ENCODE measurements around the gene RFT1. TPM values are rescaled to one million over a fixed set of nuclear protein-coding genes. Genes with fewer than 3 reads are reported as not detected.

Gene RFT1
- total RNA-seq, 4 donors from 2014 or later = 9.0 to 19.8 (median 10.8) TPM

DNA sequence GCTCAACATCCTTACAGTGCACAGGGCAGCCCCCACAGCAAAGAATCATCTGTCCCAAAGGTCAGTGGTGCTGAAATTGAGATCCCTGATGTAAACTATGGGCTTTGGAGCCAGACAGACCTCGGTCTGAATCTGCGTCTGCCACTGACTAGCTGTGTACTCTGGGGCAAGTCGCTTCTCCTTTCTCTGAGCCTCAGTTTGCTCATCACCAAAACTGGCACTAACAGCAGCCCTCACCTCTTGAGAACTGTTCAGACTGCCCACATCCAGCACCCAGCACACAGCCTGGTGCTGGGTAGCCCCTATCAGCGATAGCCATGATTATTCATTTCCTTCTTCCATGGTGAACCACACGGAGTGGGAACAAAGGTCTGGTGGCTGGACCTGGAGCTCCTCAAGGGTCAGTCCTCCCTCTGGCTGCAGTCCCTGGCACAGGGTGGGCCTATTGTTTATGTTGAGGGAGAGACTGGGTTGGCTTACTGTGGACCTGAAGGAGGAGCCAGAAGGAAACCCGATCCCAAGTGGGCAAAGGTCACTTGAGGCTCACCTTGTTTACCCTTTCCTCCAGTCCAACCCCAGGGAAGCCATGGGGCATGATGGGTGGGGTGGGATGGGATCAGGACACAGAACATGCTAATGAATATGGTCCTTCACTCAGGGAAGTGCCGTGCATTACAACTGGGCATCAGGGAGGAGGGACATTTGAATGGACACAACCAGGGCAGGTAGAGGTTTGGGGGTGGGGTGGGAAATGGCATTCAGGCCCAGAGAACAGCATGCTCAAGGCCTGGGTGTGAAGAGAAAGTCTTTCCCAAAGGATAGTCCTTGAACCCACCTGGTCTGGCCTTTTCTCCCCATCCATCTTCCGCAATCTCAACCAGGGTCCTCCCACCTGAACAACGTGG is 29.2 kb upstream of the RFT1 start:
- TF ChIP-seq, protein P1, sequence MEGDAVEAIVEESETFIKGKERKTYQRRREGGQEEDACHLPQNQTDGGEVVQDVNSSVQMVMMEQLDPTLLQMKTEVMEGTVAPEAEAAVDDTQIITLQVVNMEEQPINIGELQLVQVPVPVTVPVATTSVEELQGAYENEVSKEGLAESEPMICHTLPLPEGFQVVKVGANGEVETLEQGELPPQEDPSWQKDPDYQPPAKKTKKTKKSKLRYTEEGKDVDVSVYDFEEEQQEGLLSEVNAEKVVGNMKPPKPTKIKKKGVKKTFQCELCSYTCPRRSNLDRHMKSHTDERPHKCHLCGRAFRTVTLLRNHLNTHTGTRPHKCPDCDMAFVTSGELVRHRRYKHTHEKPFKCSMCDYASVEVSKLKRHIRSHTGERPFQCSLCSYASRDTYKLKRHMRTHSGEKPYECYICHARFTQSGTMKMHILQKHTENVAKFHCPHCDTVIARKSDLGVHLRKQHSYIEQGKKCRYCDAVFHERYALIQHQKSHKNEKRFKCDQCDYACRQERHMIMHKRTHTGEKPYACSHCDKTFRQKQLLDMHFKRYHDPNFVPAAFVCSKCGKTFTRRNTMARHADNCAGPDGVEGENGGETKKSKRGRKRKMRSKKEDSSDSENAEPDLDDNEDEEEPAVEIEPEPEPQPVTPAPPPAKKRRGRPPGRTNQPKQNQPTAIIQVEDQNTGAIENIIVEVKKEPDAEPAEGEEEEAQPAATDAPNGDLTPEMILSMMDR (IDR thresholded peaks at IDR 0.05) = peak in 3 of 6 experiments; percentile 27 to 56 (median 36)
- TF ChIP-seq POLR2A (IDR thresholded peaks at IDR 0.05) = peak in 1 of 2 donors; percentile 57
- Histone ChIP-seq H3K27ac (peak overlapping the region in 3 of 4 donors; percentile 96 to 98 (median 96)), H3K4me3 (peak overlapping the region in 2 of 4 donors; percentile 26 to 77), H3K9me3 (no peaks in the 10 kb centered on the region), H3K36me3 (no peaks in the 10 kb centered on the region), H3K27me3 (no peaks in the 10 kb centered on the region), H3K4me1 (peaks cover 6 to 55% (median 17%) of the 10 kb centered on the region in 4 donors)
- peak in 2 of 3 donors; percentile 89 to 93 for DNase-seq

GRCh38 chr3:53158765-53159155 is 28.5 kb upstream of the RFT1 start:
- Histone ChIP-seq H3K9me3 (no peaks in the 10 kb centered on the region), H3K27me3 (no peaks in the 10 kb centered on the region), H3K36me3 (no peaks in the 10 kb centered on the region), H3K27ac (peak overlapping the region in 3 of 4 donors; percentile 96 to 98 (median 96)), H3K4me1 (peaks cover 6 to 56% (median 17%) of the 10 kb centered on the region in 4 donors), H3K4me3 (no peak overlapping the region)
- TF ChIP-seq, protein P1 (IDR thresholded peaks at IDR 0.05) = no peak
- TF ChIP-seq POLR2A (IDR thresholded peaks at IDR 0.05) = no peak
- no peak for DNase-seq

DNA sequence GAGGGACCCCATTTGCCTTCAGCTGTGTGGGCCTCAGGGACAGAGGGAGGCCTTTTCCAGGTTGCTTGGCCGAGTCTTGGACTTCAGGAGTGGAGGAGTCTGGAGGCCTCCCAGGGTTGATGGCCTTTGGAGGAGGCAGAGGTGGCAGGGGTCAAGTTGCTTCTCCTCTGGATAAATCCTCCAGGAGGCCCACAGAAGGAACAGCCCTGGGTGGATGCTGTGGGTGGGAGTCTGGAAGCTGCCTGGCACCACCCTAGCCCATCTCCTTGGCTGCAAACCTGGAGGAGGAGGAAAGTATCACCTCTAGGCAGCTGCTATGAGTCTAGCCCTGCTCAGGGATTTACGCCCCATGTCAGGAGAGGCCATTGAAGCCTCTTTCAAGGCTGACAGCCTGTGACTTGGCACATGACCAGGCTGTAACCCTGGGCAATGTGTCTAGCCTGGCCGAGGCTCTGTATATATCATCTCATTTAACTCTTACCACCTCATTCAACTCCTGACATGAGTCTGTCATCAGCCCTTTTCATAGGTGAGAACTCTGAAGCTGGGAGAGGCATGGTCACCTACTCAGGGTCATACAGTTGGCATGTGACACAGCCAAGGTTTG is 27.8 kb upstream of the RFT1 start:
- Histone ChIP-seq H3K9me3 (no peaks in the 10 kb centered on the region), H3K36me3 (no peaks in the 10 kb centered on the region), H3K27ac (peak overlapping the region in 3 of 4 donors; percentile 96 to 98 (median 96)), H3K4me1 (peaks cover 6 to 56% (median 17%) of the 10 kb centered on the region in 4 donors), H3K4me3 (no peak overlapping the region), H3K27me3 (no peaks in the 10 kb centered on the region)
- no peak for TF ChIP-seq POLR2A (IDR thresholded peaks at IDR 0.05)
- TF ChIP-seq, protein P1 (IDR thresholded peaks at IDR 0.05) = no peak
- no peak for DNase-seq

DNA sequence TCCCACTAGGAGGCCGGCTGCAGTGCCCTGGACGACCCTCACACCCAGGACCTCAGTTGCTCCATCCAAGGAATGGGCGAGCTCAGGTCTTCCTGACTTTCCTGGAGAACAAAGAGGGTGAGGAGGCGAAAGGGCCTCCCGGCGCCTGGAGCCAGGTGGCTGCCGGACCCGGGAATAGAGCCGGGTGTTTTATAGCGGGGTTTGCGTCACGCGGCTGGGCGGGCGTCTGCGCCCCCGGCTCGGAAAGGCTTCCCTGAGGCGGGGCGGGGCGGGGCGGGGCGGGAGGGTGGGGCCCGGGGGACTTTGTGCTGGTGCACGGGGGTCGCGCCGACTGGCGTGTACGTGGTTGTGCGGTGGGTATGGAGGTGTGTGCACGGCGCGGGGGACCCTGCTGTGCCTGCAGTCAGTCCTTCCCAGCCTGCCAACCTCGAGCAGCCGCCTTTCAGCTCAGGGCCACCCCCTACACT is 26.2 kb upstream of the RFT1 start:
- peak overlapping the region in 2 of 4 donors; percentile 12 to 21 for H3K4me3 ChIP-seq
- H3K36me3 ChIP-seq = no peaks in the 10 kb centered on the region
- DNase-seq = peak in 2 of 3 donors; percentile 73 to 86
- H3K4me1 ChIP-seq = peaks cover 6 to 69% (median 20%) of the 10 kb centered on the region in 4 donors
- peak overlapping the region in 3 of 4 donors; percentile 32 to 98 (median 96) for H3K27ac ChIP-seq
- peak; percentile 67 to 70 for TF ChIP-seq POLR2A (IDR thresholded peaks at IDR 0.05)
- TF ChIP-seq, protein P1 (IDR thresholded peaks at IDR 0.05) = no peak
- no peaks in the 10 kb centered on the region for H3K27me3 ChIP-seq
- no peaks in the 10 kb centered on the region for H3K9me3 ChIP-seq

GRCh38 chr3:53155760-53156159 is 25.5 kb upstream of the RFT1 start:
- Histone ChIP-seq H3K36me3 (no peaks in the 10 kb centered on the region), H3K4me1 (peaks cover 6 to 75% (median 20%) of the 10 kb centered on the region in 4 donors), H3K27me3 (no peaks in the 10 kb centered on the region), H3K9me3 (no peaks in the 10 kb centered on the region), H3K27ac (peak overlapping the region in 3 of 4 donors; percentile 12 to 98 (median 96)), H3K4me3 (peak overlapping the region in 1 of 4 donors; percentile 27)
- DNase-seq = peak in 2 of 3 donors; percentile 78 to 82
- TF ChIP-seq, protein P1 (IDR thresholded peaks at IDR 0.05) = peak in 1 of 6 experiments; percentile 3
- TF ChIP-seq POLR2A (IDR thresholded peaks at IDR 0.05) = no peak
